ENCODE results near the gene ALDH1A2.
"Not testable (repeated sequence)": the region's sequence is repeated elsewhere in the genome, so short reads cannot be mapped to it uniquely, and the experiment has no call there.

Gene ALDH1A2

DNA sequence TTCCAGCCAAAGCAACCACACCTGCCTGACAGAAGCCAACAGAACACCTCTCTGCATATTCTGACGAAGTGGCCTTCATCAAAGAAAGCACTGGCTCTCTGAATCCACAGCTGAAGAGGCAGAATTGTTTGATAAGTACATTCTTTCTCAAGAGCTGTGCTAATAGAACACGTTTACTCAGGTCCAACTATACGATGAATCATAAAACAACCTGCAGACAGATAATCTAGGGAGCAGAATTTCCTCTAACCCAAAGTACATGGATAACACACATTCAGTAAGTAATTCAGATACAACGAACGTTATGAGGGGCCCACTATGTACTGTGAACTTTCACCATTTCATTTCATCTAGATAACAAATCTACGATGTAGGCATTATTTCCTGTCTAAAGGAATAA lies 25.4 kb downstream of the ALDH1A2 start:
- no peak for DNase-seq (ENCODE audit: low spot score)

- DNase-seq (ENCODE audit: low spot score), result no peak
Measured at GRCh38 chr15:58039079-58040035, 26.2 kb downstream of the ALDH1A2 start.

DNA sequence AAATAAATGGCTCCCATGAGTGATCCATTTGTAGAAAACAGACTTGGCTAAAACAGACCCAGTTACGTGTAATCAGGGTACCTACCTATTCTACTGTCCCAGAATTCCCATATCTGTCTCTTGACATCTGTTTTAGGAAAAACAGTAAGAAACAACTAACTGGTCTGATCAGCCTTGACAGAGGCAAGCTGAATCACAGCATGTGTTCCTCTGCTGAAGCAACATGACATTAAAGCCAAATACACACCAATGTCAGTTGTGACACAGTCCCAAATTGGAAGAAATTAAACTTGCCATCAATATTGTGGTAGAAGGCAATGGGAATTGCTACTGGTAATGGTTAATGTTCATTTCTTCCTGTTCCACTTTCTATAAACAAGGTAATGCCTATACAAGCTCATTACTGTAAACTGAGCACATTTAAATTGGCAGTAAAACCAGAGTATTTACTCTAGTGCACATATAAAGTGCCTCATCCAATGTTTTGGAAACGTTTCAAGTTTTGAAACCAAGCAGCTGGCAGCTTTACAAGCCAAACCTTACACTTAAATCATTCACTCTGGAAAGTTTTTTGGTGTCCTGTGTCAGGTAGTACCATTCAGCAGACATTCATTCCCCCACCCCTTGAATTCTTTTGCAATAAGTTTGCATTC lies 27.0 kb downstream of the ALDH1A2 start:
- no peak for DNase-seq (ENCODE audit: low spot score)

GRCh38 chr15:58037723-58038301 lies 27.7 kb downstream of the ALDH1A2 start:
- no peak for DNase-seq (ENCODE audit: low spot score)

DNA sequence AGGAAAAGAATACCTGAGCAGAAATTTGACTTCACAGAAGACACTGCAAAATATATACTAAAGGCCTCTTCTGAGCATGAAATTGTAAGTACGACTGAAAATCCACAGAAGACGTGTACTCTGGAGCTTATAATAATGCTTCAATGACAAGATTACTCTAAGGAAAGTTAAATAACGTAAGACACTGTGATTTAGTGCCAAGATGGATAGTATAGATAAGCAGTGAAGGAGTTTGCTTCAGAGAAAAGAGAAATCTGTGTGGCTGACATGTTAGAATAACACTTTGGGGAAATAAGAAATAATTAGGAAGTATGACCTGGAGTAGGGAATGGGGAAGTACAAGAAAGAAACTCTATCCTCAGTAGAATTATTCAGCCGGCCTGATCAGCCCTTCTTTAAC lies 28.9 kb downstream of the ALDH1A2 start:
- no peak for DNase-seq (ENCODE audit: low spot score)

- DNase-seq (ENCODE audit: low spot score), result not testable (repeated sequence)
Measured at GRCh38 chr15:58028392-58028791, 37.1 kb downstream of the ALDH1A2 start.

DNA sequence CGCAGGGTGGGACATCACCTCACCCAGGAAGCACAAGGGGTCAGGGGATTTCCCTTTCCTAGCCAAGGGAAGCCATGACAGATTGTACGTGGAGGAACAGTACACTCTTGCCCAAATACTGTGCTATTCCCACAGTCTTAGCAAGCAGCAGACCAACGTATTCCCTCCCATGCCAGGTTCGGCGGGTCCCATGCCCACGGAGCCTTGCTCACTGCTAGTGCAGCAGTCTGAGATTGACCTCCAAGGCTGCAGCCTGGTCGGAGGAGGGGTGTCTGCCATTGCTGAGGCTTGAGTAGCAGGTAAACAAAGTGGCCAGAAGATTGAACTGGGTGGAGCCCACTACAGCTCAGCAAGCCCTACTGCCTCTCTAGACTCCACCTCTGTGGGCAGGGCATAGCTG lies 39.0 kb downstream of the ALDH1A2 start:
- DNase-seq (ENCODE audit: low spot score), result no peak

GRCh38 chr15:58026051-58026450 lies 39.5 kb downstream of the ALDH1A2 start:
- no peak for DNase-seq (ENCODE audit: low spot score)

- DNase-seq (ENCODE audit: low spot score), result no peak
Measured at GRCh38 chr15:58021332-58022230, 43.9 kb downstream of the ALDH1A2 start.

DNA sequence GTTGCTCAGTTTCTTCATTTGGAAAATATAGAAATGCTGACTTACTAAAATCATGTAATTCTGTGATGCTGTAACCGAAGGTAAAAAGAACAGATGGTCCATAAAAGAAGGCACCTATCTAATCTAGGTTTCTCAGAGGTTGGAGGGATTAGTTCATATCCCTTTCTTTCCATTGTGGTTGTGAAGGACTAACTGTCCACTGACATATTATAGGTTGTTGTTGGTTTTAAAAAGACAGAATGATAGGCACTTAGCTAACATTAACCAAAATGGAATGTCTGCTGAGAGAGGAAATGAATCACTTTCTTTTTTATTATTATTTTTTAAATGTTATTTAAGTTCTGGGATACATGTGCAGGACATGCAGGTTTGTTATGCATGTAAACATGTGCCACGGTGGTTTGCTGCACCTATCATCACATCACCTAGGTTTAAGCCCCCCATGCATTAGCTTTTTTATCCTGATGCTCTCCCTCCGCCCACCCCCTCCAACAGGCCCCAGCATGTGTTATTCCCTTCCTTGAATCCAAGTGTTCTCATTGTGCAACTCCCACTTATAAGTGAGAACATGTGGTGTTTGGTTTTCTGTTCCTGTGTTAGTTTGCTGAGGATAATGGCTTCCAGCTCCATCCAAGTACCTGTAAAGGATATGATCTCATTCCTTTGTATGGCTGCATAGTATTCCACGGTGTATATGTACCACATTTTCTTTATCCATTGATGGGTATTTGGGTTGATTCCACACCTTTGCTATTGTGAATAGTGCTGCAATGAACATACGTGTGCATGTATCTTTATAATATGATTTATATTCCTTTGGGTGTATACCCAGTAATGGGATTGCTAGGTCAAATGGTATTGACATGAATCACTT lies 45.8 kb downstream of the ALDH1A2 start:
- DNase-seq (ENCODE audit: low spot score), result no peak

DNA sequence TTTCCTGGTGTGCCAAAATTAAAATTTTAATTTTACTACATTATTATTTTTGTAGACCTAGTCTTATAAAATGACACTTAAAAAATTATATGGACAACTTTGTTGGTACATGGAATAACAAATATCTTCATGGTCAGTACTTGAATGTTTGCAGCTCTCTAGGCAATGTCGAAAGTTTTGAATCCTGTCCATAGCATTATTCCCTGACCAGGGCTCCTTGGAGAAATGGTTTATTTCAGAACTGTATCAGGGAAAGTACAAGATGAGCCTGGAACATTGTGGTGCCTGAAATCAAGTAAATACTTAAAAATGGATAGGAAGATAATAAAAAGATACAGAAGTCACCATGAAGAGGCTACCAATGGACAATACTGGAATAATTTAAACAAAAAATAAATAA lies 47.6 kb downstream of the ALDH1A2 start:
- DNase-seq (ENCODE audit: low spot score), result no peak

DNA sequence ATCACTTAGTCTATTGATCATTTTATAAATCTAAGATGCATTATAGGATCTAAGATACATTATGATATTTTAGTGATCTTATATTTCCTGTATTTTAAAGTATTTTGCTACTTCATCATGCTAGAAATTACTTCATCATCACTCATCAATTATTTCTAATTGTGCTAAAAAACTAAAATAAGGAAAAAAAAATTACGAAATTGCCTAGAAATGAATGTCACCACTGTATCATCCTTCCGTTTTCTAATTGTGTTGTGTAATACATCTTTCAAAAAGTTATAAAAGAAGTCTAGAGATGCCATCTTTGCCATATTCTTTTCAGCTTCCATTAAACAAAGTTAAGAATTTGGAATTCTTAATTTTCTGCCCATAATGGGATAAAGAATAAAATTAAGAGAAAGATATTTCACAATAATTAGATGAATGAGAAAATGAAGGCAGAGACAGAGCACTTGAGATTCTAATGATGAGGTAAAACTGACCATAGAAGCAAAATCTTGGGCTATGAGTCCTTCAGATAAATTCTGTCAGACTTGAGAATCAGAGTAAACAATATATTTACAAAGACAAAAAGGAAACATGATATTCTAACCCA lies 48.8 kb downstream of the ALDH1A2 start:
- no peak for DNase-seq (ENCODE audit: low spot score)

GRCh38 chr15:58015565-58015964 lies 49.9 kb downstream of the ALDH1A2 start:
- DNase-seq (ENCODE audit: low spot score), result no peak

DNA sequence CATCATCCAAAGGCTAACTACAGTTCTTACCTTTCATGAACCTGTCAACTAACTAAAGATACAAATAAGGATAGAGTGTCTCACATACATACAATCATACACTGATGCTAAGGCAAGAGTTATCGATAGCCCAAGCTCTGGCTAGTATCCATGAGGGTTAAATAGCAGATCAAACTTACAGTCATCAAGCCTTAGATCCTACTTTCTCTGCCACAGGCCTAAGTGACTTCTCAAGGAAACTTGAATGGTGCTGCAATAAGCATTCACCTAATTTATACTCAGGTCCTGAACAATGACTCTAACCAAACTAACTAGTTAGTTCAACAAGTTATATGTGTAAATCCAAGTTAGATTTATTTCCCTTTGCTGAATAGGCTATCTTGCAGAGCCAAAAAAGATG lies 51.0 kb downstream of the ALDH1A2 start:
- no peak for DNase-seq (ENCODE audit: low spot score)

- no peak for DNase-seq (ENCODE audit: low spot score)
Measured at GRCh38 chr15:58014040-58014439, 51.5 kb downstream of the ALDH1A2 start.

GRCh38 chr15:58010983-58011382 lies 54.5 kb downstream of the ALDH1A2 start:
- no peak for DNase-seq (ENCODE audit: low spot score)

GRCh38 chr15:58003810-58004209 lies 61.7 kb downstream of the ALDH1A2 start:
- DNase-seq (ENCODE audit: low spot score), result no peak

GRCh38 chr15:58002338-58003126 lies 63.0 kb downstream of the ALDH1A2 start:
- no peak for DNase-seq (ENCODE audit: low spot score)

DNA sequence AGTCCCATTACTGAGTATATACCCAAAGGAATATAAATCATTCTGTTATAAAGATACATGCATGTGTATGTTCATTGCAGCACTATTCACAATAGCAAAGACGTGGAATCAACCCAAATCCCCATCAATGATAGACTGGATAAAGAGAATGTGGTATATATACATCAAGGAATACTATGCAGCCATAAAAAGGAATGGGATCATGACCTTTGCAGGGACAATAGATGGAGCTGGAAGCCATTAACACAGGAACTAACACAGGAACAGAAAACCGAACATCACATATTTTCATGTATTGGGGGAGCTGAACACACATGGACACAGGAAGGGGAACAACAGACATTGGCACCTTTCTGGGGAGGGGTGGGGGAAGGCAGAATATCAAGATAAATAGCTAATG lies 65.8 kb downstream of the ALDH1A2 start:
- not testable (repeated sequence) for DNase-seq (ENCODE audit: low spot score)

GRCh38 chr15:57996561-57996960 lies 69.0 kb downstream of the ALDH1A2 start:
- no peak for DNase-seq (ENCODE audit: low spot score)

Measured in HuH-7 (cell line).